ACHN (cell line): Measurements from ENCODE around the gene PPDPF.

Experiments used
- DNase-seq: peaks from one replicate; pipeline ENCODE4 v3.0.0-alpha.2; 2015
- in situ Hi-C: cut with HindIII; loops from 2 replicates; pipeline ENCODE4 v1.10.0; 2017; ENCODE audit warnings: low sequenced_read_pairs, low pct_ligation_motif_present, low pct_unique_long_range_greater_than_20kb

Gene PPDPF

DNA sequence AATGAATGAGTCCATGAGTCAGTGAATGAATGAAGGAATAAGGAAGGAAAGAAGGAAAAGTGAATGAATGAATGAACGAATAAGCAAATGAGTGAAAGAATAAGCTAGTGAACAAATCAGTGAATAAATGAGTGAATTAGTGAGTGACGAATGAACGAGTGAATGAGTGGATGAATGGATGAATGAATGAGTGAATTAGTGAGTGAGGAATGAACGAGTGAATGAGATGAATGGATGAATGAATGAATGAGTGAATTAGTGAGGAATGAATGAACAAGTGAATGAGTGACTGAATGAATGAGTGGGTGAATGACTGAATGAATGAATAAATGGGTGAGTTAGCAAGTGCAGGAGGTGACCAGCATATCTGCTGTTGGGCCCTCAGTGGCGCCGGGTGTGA is 23.2 kb downstream of the PPDPF start:
- no peak for DNase-seq
- in situ Hi-C loops = no loop called here

DNA sequence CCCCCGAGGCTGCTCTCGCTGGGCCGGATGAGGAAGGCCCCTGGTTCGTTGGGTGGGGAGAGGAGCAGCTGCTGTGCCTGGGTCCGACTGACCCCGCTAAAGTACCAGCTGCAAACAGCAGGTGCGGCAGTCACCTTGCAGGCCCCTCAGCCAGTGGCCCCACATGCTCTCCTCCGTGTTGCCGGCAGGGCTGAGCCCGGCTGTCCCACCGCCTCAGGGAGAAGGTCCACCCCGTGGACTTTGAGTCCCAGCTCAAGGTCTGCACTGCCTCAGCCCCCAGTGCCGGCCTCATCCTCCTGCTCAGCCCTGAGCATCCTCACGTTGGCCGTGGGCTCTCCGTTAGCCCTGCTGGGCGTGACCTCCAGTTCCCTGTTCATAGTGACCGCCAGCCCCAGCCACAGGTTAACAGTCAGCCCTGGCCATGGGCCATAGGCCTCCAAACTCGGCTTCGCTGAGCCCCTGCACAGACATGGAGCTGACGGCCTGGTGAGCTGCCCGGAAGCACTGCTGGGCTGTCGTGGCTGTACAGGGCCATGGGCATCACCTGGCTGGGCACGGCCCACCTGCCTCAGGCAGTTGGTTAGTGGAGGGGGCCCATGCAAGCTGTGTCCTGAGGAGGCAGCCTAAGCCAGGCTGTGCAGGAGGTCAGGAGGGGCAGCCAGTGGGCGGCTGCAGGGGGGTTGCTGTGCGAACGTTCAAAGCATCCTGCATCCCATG is 23.8 kb downstream of the PPDPF start:
- in situ Hi-C loops = no loop called here

DNA sequence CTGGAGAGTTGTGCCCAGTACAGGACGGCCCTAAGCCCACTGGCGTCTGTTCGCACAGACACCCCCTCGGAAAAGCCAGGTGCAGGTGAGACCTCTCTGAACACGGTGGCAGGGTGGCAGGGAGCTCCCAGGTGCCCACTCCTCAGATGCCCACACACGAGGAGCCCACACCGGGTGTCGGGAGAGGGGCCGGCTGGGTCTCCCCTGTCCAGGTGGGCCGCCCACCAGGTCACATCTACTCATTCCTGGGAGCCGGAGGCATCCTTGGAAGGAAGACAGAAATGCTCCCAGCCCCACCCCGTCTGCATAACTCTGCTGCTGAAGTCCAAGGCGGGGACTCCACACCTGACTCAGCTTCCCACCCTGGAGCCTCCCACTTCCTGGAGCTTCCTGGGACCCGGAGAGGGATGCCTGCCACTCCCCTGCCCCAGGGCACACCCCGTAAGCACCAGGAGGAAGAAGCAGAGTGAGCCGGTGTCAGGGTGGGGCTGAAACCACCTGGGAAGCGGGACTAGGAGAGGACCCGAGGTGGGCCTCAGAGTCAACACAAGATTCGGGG is 24.5 kb downstream of the PPDPF start:
- DNase-seq = peak; percentile 14
- in situ Hi-C loops = no loop called here

More for the DNA sequence above, 23.8 kb downstream of the PPDPF start:
- no peak for DNase-seq

DNA sequence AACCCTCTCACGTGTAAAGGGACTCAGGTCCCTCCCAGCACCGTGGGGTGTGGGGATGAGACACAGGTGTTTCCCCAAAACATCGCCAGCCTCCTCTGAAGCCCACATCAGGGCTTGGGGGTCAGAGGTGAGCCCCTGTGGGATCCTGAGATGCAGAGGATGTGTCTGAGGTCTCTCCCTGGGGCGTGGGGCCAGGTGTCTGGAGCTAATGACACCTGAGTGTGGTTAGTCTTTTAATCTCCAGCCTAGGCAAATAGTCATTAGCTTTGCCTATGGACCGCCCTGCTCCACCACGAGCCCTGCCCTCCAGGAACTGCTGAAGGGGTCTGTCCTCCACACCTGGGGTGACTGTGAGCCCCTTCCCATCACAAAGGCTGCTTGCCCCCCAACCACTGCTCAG is 25.2 kb downstream of the PPDPF start:
- DNase-seq = no peak
- in situ Hi-C loops = no loop called here

DNA sequence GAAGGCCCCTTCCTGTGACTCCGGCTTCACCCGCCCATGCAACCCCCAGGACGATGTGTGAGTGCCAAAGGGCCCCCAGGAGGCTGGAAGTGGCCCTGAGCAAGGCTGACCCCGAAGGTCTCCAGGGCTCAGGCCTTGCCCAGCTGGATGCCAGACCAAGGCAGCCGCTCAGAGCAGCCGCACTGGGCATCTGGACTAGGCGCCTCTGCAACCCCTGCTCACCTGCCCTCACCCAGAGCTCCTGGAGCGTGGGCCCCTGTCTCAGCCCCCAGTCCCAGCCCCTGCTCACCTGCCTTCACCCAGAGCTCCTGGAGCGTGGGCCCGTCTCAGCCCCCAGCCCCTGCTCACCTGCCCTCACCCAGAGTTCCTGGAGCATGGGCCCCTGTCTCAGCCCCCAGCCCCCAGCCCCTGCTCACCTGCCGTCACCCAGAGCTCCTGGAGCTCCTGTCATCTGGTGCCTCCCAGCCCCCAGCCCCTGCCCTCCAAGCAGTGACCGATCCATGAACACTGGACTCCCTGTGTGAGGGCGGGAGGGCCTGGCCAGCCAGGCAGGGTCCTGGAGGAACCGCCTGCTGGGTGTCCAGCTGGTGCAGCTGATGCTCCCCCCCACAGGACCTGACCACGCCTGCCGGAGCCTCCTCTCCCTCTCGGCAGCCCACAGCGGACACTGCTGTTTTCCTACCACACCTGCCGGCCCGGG is 25.8 kb downstream of the PPDPF start:
- no peak for DNase-seq
- in situ Hi-C loops = no loop called here

DNA sequence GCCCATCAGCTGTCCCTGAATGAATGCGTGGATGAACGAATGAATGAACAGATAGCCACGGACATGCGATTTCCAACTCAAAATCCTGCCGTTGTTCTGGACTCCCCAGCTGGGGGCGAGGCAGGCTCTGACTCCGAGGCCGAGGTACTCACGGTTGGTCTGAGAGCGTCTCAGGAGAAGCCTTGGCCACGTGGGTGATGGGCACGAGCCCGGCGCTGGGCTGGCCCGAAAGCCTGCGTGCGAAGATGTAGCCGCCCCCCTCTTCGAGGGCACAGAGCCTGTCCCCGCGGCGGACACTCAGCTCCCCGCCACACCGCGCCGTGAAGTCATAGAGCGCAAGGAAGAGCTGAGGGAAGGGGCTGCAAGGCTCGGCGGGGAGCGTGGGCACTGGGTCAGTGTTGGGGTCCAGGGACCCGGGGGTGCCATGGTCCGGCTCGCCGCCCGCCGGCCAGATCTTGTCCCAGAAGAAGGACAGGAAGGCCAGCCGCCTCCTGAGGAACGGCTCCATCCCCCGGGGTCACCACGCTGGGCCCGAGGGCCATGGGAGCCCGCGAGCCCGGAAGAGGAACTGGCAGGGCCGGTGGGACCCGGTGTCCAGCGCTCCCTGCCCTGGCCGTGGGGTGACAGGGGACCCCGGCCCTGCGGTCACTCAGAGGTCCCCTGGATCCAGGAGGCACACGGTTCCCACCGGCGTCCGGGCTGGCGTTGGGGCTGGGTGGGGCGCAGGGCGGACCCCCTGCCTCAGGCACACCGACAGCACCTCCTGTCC is 26.6 kb downstream of the PPDPF start:
- DNase-seq = no peak
- in situ Hi-C loops = no loop called here

DNA sequence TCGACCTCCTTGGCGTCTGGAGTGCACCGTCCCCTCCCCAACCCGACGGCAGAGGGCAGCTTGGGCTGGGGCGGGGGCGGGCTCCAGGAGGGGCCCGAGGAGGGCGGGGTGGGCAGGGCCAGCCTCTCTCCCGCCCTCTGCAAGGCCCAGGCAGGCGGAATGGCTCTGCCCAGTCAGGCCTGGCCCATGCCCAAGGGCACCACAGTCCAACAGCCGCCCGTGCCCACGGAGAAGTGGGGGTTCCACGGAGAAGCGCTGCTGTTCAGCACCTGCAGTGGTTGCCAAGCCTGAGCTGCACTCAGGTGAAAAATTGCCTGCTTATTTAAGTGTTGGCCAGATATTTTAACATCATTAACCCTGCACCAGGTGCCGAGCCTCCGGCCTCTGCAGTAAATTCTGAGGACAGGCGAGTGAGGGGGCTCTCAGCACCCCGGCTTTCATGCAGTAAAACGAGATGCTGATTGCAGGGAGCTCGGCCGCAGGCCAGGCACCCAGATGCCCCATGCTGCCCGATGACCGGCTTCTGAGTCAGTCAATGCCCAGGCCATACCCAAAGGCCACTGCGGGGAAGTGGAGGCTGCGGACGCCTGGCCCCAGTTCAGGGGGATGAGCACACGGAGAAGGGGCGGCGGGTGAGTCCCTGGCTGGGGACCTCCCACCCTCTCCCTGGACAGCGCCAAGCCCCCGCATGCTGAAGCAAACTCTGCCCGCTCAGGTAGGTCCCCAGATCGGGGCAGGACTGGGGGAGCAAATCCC is 27.3 kb downstream of the PPDPF start, which contains the start of gene SRMS:
SRMS (minus strand) TSS at position 25 of the 756 bp plus-strand sequence. CDS start 286 bp downstream, outside the sequence.
- in situ Hi-C loops = no loop called here
- DNase-seq = peak; percentile 14

DNA sequence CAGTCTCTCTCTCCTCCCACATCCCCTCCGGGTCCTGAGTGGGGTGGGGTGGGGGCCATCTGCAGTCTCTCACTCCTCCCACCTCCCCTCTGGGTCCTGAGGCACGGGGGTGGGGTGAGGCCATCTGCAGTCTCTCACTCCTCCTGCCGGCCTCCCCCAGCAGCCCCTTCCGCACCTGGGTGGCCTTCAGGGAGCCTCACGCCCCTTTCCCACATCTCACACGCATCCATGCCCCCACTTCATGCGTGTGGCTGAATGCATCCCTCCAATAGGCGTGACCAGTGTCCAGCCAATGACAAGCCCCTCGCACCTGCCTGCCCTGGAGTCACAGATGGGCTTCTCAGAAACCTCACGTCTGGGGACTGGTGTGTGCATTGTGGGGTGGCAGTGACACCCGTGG is 28.0 kb downstream of the PPDPF start:
- in situ Hi-C loops = no loop called here
- no peak for DNase-seq

DNA sequence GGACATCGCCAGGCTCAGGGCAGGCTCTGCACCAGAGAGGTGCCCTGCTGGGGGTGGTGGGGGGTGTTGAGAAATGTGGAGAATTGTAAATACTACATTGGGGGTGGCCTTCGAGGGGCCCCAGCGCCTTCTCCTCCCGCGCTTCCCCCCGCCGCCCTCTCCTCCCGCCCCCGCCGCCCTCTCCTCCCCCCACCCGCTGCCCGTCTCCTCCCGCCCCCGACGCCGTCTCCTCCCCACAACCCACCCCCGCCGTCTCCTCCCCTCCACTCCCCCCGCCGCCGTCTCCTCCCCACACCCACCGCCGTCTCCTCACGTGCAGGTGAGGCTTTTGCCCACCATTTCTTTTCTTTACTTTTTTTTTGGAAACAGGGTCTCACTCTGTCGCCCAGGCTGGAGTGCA is 28.5 kb downstream of the PPDPF start:
- in situ Hi-C loops = no loop called here
- DNase-seq = no peak

DNA sequence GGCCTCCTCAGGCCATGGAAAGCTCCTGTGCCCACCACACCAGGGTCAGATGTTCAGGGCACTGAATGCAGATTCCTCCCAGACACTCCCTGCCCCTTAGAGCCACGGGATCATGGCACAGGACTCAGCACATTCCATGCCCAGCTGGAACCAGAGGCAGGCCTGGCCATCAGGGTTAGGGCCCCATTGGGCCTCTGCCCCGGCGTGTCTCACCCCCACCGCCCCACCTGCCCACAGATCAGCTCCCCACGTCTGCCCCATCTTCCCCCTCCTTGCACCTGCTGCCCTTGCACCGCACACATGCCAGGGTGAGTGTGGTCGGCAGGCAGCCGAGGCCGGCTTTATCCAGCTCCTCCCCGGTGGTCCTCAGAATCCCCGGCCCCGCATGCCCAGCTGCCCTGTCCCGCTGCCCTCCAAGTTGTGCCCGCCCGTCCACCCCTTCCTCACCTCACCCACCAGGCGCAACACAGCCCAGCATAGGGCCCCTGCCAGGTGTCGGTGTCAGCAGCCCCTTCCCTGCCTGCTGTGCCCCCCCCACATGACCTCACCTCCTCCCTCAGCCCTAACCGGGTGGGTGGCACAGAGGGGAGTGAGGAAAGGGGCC is 29.2 kb downstream of the PPDPF start:
- DNase-seq = no peak
- in situ Hi-C loops = no loop called here

DNA sequence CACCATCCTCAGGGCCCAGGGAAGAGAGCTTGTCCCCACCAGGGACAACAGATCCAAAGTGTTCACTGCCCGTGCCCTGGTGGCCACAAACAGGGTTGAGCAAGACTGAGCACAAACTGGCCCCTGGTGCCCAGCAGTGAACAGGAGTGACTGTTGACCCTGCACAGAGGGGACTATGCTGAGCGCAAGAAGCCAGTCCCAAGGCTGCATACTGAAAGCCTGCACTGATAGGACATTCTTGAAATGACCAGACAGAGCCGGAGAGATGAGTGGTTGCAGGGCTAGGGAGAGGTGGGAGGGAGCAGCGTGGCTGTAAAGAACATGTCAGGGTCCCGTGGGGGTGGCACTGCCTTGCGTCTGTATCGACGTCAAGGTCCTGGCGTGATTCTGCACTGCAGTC is 30.5 kb downstream of the PPDPF start:
- DNase-seq = no peak
- in situ Hi-C loops = no loop called here

DNA sequence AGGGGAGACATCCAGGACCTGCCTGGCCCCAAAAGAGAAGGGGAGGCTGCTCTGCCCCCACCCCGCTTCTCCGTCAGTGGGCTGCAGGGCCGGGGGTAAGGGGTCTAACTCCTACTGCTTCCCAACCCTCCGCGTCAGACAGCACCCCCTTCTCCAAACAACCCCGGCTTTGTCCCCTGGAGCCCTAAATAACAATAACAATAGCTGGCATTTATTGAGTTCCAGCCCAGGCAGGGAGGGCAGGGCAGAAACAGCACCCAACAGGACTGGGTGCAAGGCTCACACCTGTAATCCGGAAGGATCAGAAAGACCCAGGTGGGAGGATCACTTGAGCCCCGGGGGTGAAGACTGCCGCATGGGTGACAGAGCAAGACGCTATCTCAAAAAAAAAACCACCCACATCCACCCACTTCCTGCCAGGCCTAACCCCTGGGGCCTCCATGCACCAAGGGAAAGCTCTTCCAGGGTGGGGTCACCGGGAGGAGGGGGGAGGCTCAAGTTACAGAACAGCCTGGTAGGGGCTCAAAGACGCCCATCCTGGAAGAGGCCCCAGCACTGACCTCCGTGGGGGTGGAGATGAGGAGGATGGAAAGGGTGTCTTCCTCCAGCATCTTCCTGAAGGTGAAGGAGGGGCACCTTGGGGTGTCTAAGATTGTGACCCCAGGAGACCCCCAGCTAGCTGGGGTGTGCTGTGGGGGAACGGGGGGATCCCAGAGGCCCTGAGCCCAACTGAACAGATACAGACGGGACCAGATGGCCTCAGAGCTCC is 32.1 kb downstream of the PPDPF start:
- DNase-seq = no peak
- in situ Hi-C loops = no loop called here

DNA sequence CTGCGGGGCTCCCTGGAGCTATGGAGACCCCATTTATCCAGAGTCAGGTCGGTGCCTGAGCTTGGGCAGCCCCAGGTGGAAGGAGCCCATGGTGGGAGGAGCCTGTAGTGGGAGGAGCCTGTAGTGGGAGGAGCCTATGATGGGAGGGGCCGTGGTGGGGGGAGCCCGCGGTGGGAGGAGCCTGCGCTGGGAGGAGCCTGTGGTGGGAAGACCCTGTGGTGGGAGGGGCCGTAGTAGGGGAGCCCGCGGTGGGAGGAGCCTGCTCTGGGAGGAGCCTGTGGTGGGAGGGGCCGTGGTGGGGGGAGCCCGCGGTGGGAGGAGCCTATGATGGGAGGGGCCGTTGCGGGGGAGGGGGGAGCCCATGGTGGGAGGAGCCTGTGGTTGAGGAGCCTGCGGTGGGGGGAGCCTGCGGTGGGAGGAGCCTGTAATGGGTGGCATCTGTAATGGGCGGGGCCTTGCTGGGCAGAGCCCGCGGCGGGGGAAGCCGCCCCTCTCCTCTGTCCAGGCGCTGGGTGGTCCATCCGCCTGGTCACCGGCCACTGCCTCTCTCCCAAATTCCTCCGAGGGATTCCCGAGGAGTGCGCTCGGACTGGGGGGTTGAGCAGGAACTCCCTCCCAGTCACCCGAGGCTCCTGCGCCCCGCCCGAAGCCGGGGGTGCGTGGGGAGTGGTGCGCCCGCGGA is 32.8 kb downstream of the PPDPF start:
- in situ Hi-C loops = no loop called here
- peak; percentile 77 for DNase-seq

DNA sequence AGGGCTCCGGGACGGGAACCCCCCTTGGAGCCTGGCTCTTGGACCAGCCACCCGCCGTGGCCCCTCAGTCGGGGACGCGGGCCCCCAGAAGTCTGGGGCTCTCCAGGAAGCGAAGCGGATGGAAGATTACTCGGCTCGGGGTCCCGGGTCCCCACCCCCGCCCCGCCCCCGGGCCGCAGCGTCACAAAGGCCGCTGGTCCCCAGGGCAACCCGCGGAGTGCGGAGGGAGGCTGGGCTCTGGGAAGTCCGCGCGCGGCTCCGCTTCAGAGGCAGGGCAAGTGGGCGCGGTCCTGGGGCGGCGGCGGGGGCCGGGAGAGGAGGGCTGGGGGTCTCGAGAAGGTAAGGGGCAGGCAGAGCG is 33.3 kb downstream of the PPDPF start, which contains the start of gene FNDC11:
FNDC11 (plus strand) TSS at position 227 of the 358 bp plus-strand sequence. CDS start 1,505 bp downstream, outside the sequence.
- peak; percentile 58 for DNase-seq
- in situ Hi-C loops = no loop called here

DNA sequence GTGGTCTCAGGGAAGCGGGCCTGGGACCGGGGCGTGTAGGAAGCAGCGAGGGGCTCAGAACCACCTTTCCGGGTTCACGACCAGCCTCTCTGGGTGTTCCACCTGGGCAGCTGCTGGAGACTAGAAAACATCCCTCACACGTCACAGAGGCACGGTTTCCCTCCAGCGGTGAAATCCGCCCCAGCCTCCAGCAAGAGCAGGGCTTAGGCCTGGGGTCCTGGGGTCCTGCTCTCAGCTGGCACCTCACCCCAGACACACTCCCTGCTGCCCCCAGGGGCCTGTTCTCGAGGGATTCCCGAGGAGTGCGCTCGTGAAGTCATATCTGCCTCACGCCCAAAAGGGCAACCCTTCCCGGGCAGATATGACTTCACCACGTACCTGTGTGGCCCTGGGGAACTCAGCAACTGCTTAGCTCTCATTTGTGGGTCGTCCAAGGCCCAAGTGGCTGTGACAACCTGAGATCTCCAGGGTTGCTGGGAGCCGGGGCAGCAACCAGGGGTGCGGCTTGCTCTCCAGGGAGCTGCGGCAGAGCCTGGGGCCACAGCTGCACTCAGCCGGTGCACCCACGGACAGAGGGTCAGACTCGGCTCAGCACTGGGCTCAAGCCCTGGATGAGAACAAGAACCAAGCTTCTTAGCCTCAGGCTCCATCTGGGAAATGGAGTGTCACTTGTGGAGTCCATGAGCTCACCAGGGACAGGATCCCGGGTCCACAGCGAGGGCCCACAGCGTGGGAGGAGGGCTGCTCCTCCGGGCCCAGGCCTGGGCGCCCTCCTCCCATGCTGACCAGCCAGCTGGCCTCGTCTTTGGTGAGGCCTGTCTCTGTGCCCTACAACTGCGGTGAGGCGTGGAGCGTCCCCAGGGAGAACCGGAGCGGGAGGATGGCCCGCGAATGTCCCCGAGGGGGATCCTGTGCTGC is 34.1 kb downstream of the PPDPF start:
- DNase-seq = no peak
- in situ Hi-C loops = no loop called here
